ENCODE results near the gene SLC4A7.
"Not testable (repeated sequence)": the region's sequence is repeated elsewhere in the genome, so short reads cannot be mapped to it uniquely, and the experiment has no call there.

SLC4A7 gene

GRCh38 chr3:27486336-27486735 is 2.2 kb upstream of the SLC4A7 start:
- no peak for DNase-seq (ENCODE audit: low read depth)

- no peak for DNase-seq (ENCODE audit: low read depth)
These were observed 1.7 kb upstream of the SLC4A7 start for GRCh38 chr3:27485866-27486265.

- DNase-seq (ENCODE audit: low read depth), result no peak
These were observed 818 bp downstream of the SLC4A7 start for GRCh38 chr3:27483117-27484014.

GRCh38 chr3:27479806-27480543 is 4.2 kb downstream of the SLC4A7 start:
- DNase-seq (ENCODE audit: low read depth), result no peak

- no peak for DNase-seq (ENCODE audit: low read depth)
These were observed 12.1 kb downstream of the SLC4A7 start for GRCh38 chr3:27471923-27472550.

- no peak for DNase-seq (ENCODE audit: low read depth)
These were observed 15.8 kb downstream of the SLC4A7 start for GRCh38 chr3:27468283-27468886.

GRCh38 chr3:27467545-27467944 is 16.6 kb downstream of the SLC4A7 start:
- no peak for DNase-seq (ENCODE audit: low read depth)

- no peak for DNase-seq (ENCODE audit: low read depth)
These were observed 19.5 kb downstream of the SLC4A7 start for GRCh38 chr3:27464646-27465045.

GRCh38 chr3:27462228-27462627 is 22.0 kb downstream of the SLC4A7 start:
- no peak for DNase-seq (ENCODE audit: low read depth)

- no peak for DNase-seq (ENCODE audit: low read depth)
These were observed 25.3 kb downstream of the SLC4A7 start for GRCh38 chr3:27458929-27459328.

- DNase-seq (ENCODE audit: low read depth), result no peak
These were observed 27.6 kb downstream of the SLC4A7 start for GRCh38 chr3:27456554-27456953.

GRCh38 chr3:27454914-27455313 is 29.3 kb downstream of the SLC4A7 start:
- no peak for DNase-seq (ENCODE audit: low read depth)

GRCh38 chr3:27454461-27454860 is 29.7 kb downstream of the SLC4A7 start:
- DNase-seq (ENCODE audit: low read depth), result no peak

- no peak for DNase-seq (ENCODE audit: low read depth)
These were observed 31.7 kb downstream of the SLC4A7 start for GRCh38 chr3:27452368-27453090.

GRCh38 chr3:27451842-27452241 is 32.3 kb downstream of the SLC4A7 start:
- DNase-seq (ENCODE audit: low read depth), result no peak

- no peak for DNase-seq (ENCODE audit: low read depth)
These were observed 32.9 kb downstream of the SLC4A7 start for GRCh38 chr3:27451251-27451650.

- no peak for DNase-seq (ENCODE audit: low read depth)
These were observed 34.5 kb downstream of the SLC4A7 start for GRCh38 chr3:27449530-27450150.

- DNase-seq (ENCODE audit: low read depth), result not testable (repeated sequence)
These were observed 41.2 kb downstream of the SLC4A7 start for GRCh38 chr3:27442995-27443394.

- DNase-seq (ENCODE audit: low read depth), result not testable (repeated sequence)
These were observed 45.8 kb downstream of the SLC4A7 start for GRCh38 chr3:27438352-27438751.

GRCh38 chr3:27431116-27431515 is 53.1 kb downstream of the SLC4A7 start:
- DNase-seq (ENCODE audit: low read depth), result no peak

GRCh38 chr3:27429909-27430308 is 54.3 kb downstream of the SLC4A7 start:
- DNase-seq (ENCODE audit: low read depth), result no peak

All from stimulated activated CD8-positive, alpha-beta memory T cell treated with anti-CD3 and anti-CD28 coated beads, Interleukin-15, amount 100 ng/mL, for 1 hour (primary cell).